Endothelial cell of hepatic sinusoid (primary cell): Measurements from ENCODE around the gene OAS3.
"Not testable (repeated sequence)": the region's sequence is repeated elsewhere in the genome, so short reads cannot be mapped to it uniquely, and the experiment has no call there.

Experiments
- in situ Hi-C: cut with HindIII; loops from 2 replicates; pipeline ENCODE4 v1.10.0; 2017; ENCODE audit warnings: low sequenced_read_pairs

Gene OAS3

GRCh38 chr12:112947761-112948160 is 9.5 kb downstream of the OAS3 start:
- in situ Hi-C loops, result no loop called here

GRCh38 chr12:112948806-112949205 is 10.5 kb downstream of the OAS3 start:
- in situ Hi-C loops, result no loop called here

GRCh38 chr12:112950701-112951100 is 12.4 kb downstream of the OAS3 start:
- in situ Hi-C loops, result no loop called here

GRCh38 chr12:112957125-112957524 is 18.9 kb downstream of the OAS3 start:
- in situ Hi-C loops, result not testable (repeated sequence)

GRCh38 chr12:112961074-112961473 is 22.8 kb downstream of the OAS3 start:
- in situ Hi-C loops, result loop anchor here (5.0 kb wide), 1 partner anchor 61 kb away; no protein-coding TSS in a partner anchor

GRCh38 chr12:112961536-112961935 is 23.3 kb downstream of the OAS3 start:
- in situ Hi-C loops, result loop anchor here (5.0 kb wide), 1 partner anchor 61 kb away; no protein-coding TSS in a partner anchor

GRCh38 chr12:112962561-112962960 is 24.3 kb downstream of the OAS3 start:
- in situ Hi-C loops, result loop anchor here (5.0 kb wide), 1 partner anchor 60 kb away; no protein-coding TSS in a partner anchor

- in situ Hi-C loops, result loop anchor here (5.0 kb wide), 1 partner anchor 59 kb away; no protein-coding TSS in a partner anchor
Measured at GRCh38 chr12:112963227-112963861, 25.1 kb downstream of the OAS3 start.

- in situ Hi-C loops, result loop anchor here (5.0 kb wide), 1 partner anchor 58 kb away; no protein-coding TSS in a partner anchor
Measured at GRCh38 chr12:112964067-112964670, 25.9 kb downstream of the OAS3 start.

- in situ Hi-C loops, result loop anchor here (5.0 kb wide), 1 partner anchor 57 kb away; no protein-coding TSS in a partner anchor
Measured at GRCh38 chr12:112964915-112965314, 26.6 kb downstream of the OAS3 start.

- in situ Hi-C loops, result no loop called here
Measured at GRCh38 chr12:112965643-112966042, 27.4 kb downstream of the OAS3 start.

GRCh38 chr12:112967306-112967705 is 29.0 kb downstream of the OAS3 start:
- in situ Hi-C loops, result no loop called here

GRCh38 chr12:112967858-112968257 is 29.6 kb downstream of the OAS3 start:
- in situ Hi-C loops, result no loop called here

- in situ Hi-C loops, result no loop called here
Measured at GRCh38 chr12:112969547-112970306, 31.5 kb downstream of the OAS3 start.

- in situ Hi-C loops, result no loop called here
Measured at GRCh38 chr12:112970391-112970790, 32.1 kb downstream of the OAS3 start.

- in situ Hi-C loops, result no loop called here
Measured at GRCh38 chr12:112971248-112971647, 33.0 kb downstream of the OAS3 start.

- in situ Hi-C loops, result no loop called here
Measured at GRCh38 chr12:112973011-112973735, 34.9 kb downstream of the OAS3 start.

- in situ Hi-C loops, result no loop called here
Measured at GRCh38 chr12:112973818-112974231, 35.6 kb downstream of the OAS3 start.

GRCh38 chr12:112974904-112975303 is 36.6 kb downstream of the OAS3 start:
- in situ Hi-C loops, result no loop called here

- in situ Hi-C loops, result no loop called here
Measured at GRCh38 chr12:112977139-112977538, 38.9 kb downstream of the OAS3 start.

- in situ Hi-C loops, result no loop called here
Measured at GRCh38 chr12:112977641-112978040, 39.4 kb downstream of the OAS3 start.
